ENCODE data around the gene PKMYT1. TPM values are rescaled to one million over a fixed set of nuclear protein-coding genes. Genes with fewer than 3 reads are reported as not detected.

Gene PKMYT1
- total RNA-seq, 2 donors from 2014 or later = 97.7 to 154 TPM

DNA sequence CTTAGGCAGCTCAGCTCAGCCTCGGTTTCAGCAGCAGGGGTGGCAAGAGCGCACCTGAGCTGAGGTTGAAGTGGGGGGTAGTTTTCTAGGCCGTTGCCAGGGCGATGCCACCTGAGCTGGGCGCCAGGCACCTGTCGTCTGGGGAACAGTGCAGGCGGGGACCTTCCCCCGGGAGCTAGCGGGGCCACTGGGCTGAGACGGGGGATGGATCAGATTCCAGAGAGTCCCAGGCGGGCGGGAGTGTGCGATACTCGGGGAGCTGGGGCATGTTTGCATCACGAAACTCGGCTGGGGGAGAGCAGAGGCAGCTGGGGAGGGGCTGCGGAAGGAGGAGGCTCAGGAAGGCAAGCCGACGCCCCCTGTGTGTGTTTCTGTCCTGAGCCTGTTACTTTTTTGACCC is 32.0 kb upstream of the PKMYT1 start:
- H3K27ac Mint-ChIP-seq = no peak overlapping the region
- ATAC-seq (replicated peaks) = no peak
- H3K4me1 Mint-ChIP-seq = peaks cover 6% of the 10 kb centered on the region
- no peaks in the 10 kb centered on the region for H3K9me3 Mint-ChIP-seq
- H3K27me3 Mint-ChIP-seq = peaks cover 3% of the 10 kb centered on the region
- H3K36me3 Mint-ChIP-seq (ENCODE audit: low read depth) = no peaks in the 10 kb centered on the region
- H3K4me3 Mint-ChIP-seq = no peak overlapping the region

DNA sequence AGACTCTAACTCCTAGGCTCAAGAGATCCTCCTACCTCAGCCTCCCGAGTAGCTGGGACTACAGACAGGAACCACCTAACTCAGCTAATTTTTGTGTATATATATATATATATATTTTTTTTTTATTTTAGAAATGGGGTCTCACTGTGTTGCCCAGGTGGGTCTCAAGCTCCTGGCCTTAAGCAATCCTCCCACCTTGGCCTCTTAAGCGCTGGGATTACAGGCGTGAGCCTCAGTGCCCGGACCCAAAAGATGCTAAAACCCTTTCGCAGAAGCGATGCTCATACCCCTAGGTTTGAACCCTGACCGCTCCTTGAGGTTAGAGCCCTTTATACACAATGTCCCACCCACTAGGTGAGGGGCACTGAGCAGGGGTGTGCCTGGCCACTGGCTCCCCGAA is 30.3 kb upstream of the PKMYT1 start:
- H3K4me1 Mint-ChIP-seq = peaks cover 10% of the 10 kb centered on the region
- no peaks in the 10 kb centered on the region for H3K36me3 Mint-ChIP-seq (ENCODE audit: low read depth)
- H3K4me3 Mint-ChIP-seq = no peak overlapping the region
- no peak for ATAC-seq (replicated peaks)
- peaks cover 6% of the 10 kb centered on the region for H3K27me3 Mint-ChIP-seq
- H3K9me3 Mint-ChIP-seq = no peaks in the 10 kb centered on the region
- H3K27ac Mint-ChIP-seq = no peak overlapping the region

- no peaks in the 10 kb centered on the region for H3K9me3 Mint-ChIP-seq
- H3K36me3 Mint-ChIP-seq (ENCODE audit: low read depth) = no peaks in the 10 kb centered on the region
- H3K27me3 Mint-ChIP-seq = peaks cover 6% of the 10 kb centered on the region
- no peak for ATAC-seq (replicated peaks)
- no peak overlapping the region for H3K27ac Mint-ChIP-seq
- peaks cover 10% of the 10 kb centered on the region for H3K4me1 Mint-ChIP-seq
- H3K4me3 Mint-ChIP-seq = no peak overlapping the region
Observed at GRCh38 chr16:3009568-3010390, 29.5 kb upstream of the PKMYT1 start.

GRCh38 chr16:3008690-3009037 is 28.4 kb upstream of the PKMYT1 start:
- H3K27me3 Mint-ChIP-seq = peaks cover 3% of the 10 kb centered on the region
- peak overlapping the region; percentile 42 for H3K4me3 Mint-ChIP-seq
- H3K36me3 Mint-ChIP-seq (ENCODE audit: low read depth) = no peaks in the 10 kb centered on the region
- H3K4me1 Mint-ChIP-seq = peaks cover 10% of the 10 kb centered on the region
- H3K27ac Mint-ChIP-seq = no peak overlapping the region
- no peaks in the 10 kb centered on the region for H3K9me3 Mint-ChIP-seq
- ATAC-seq (replicated peaks) = no peak

DNA sequence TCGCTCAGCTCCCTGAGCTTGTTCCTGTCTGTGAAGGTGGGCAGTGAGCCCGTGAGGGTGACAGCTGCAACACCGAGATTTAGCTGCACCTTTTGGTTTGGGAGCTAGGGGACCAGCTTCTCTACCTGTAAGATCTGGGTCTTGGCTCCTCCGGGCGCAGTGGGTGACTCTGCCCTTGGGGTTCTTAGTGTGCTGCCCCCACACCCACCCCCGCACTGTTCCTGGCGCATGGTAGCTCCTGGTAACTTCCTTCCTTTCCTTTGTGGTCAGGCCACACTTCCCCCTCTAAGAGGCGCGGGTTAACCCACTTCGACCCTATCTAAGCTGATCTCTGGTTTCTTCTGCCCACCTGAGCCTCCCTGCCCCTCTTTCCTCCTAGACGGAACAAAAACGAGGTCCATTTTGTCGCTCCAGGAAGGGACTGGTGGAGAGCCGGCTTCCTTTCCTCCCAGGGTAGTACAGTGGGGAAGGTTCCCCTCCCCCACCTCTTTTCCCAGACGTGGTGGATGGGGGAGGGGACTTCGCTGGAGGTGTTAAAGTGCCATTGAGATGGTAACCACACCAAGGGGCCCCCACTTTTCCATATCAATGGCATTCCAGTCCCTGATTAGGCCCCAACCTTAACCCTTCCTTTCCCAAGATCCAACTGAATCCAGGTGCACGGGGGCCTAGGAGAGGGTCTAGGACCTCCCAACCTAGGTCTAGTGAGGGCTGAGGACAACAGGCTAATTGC is 27.9 kb upstream of the PKMYT1 start:
- Mint-ChIP-seq H3K9me3 (no peaks in the 10 kb centered on the region), H3K4me1 (peaks cover 10% of the 10 kb centered on the region), H3K27ac (peak overlapping the region; percentile 69), H3K36me3 (ENCODE audit: low read depth) (no peaks in the 10 kb centered on the region), H3K4me3 (peak overlapping the region; percentile 42), H3K27me3 (peaks cover 3% of the 10 kb centered on the region)
- no peak for ATAC-seq (replicated peaks)

GRCh38 chr16:3007059-3007956 is 27.1 kb upstream of the PKMYT1 start:
- Mint-ChIP-seq H3K4me1 (peaks cover 10% of the 10 kb centered on the region), H3K27ac (peak overlapping the region; percentile 69), H3K27me3 (peaks cover 3% of the 10 kb centered on the region)

DNA sequence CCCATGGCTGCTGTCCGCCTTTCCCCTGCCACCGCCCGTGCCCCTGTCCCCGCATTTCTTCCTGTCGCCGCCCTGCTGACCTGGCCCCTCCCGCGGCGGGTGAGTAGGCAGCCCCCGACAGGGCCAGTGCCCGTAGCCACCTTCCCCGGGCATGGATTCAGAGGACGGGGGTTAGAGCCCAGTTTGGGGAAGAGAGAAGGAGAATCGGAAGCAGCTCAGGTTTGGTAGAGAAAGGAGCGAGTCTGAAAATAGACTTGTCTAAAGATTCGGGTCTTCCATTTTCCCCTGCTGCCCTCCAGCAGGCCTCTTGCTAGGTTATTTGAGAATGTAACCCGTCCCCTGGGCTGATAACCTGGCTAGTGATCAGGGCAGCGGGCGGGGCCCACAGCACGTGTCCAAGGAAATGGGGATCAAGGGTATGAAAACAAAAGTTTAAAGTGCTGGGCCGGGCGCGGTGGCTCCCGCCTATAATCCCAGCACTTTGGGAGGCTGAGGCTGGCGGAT is 24.6 kb upstream of the PKMYT1 start:
- Mint-ChIP-seq H3K4me3 (peak overlapping the region; percentile 52), H3K4me1 (peaks cover 10% of the 10 kb centered on the region), H3K27ac (no peak overlapping the region), H3K27me3 (peaks cover 6% of the 10 kb centered on the region), H3K36me3 (ENCODE audit: low read depth) (no peaks in the 10 kb centered on the region), H3K9me3 (no peaks in the 10 kb centered on the region)
- no peak for ATAC-seq (replicated peaks)

More at GRCh38 chr16:3007059-3007956, 27.1 kb upstream of the PKMYT1 start:
- Mint-ChIP-seq H3K4me3 (peak overlapping the region; percentile 42), H3K9me3 (no peaks in the 10 kb centered on the region), H3K36me3 (ENCODE audit: low read depth) (no peaks in the 10 kb centered on the region)
- ATAC-seq (replicated peaks) = no peak

GRCh38 chr16:3004319-3004718 is 24.1 kb upstream of the PKMYT1 start:
- Mint-ChIP-seq H3K4me1 (peaks cover 10% of the 10 kb centered on the region), H3K9me3 (no peaks in the 10 kb centered on the region), H3K36me3 (ENCODE audit: low read depth) (no peaks in the 10 kb centered on the region), H3K27me3 (peaks cover 6% of the 10 kb centered on the region), H3K4me3 (peak overlapping the region; percentile 39), H3K27ac (no peak overlapping the region)
- ATAC-seq (replicated peaks) = peak; percentile 11

- Mint-ChIP-seq H3K4me3 (peak overlapping the region; percentile 39), H3K4me1 (peaks cover 10% of the 10 kb centered on the region), H3K27ac (no peak overlapping the region), H3K36me3 (ENCODE audit: low read depth) (no peaks in the 10 kb centered on the region), H3K27me3 (peaks cover 6% of the 10 kb centered on the region), H3K9me3 (no peaks in the 10 kb centered on the region)
- ATAC-seq (replicated peaks) = peak; percentile 100
Observed at GRCh38 chr16:3003582-3004270, 23.5 kb upstream of the PKMYT1 start.

DNA sequence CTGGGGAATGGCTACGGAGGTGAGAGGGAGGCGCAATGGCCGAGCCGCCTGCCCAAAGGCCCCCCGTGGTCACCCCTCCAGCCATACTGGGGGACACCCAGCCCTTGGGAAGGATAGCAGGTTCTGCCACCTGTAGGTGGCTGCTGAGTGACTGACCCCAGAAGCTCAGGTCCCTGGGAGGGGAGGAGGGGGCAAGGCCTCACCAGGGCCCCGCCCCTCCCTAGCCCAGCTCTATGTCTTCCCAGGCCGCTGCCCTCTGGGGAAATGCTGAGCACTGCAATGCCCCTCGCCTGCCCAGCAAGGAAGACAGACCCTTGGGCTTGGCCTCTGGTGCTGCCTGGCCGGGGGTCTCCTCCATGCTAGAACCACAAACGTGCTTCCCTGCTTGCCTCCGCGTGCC is 21.1 kb upstream of the PKMYT1 start:
- no peak for ATAC-seq (replicated peaks)
- Mint-ChIP-seq H3K4me1 (no peaks in the 10 kb centered on the region), H3K36me3 (ENCODE audit: low read depth) (no peaks in the 10 kb centered on the region), H3K9me3 (no peaks in the 10 kb centered on the region), H3K4me3 (no peak overlapping the region), H3K27ac (no peak overlapping the region), H3K27me3 (peaks cover 3% of the 10 kb centered on the region)

DNA sequence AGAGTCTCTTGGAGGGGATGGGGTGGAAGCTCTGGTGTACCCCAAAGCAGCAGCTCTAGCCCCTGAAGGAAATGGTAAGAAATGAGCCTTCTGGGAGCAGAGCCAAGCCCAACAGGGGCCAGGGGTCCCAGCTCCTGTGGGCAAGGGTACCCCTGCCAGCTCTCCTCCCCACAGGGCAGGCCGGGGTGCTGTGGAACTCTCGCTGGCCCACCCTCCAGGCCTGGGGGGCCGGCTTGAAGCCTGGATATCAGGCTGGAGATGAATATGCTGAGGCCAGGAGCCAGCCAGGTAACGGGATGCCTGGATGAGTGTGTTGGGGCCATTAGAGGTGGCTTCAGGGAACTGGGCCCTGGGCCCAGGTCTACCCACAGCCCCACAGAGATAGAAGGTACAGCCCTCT is 20.3 kb upstream of the PKMYT1 start:
- H3K4me3 Mint-ChIP-seq = no peak overlapping the region
- no peak for ATAC-seq (replicated peaks)
- H3K9me3 Mint-ChIP-seq = no peaks in the 10 kb centered on the region
- peaks cover 3% of the 10 kb centered on the region for H3K27me3 Mint-ChIP-seq
- no peak overlapping the region for H3K27ac Mint-ChIP-seq
- H3K36me3 Mint-ChIP-seq (ENCODE audit: low read depth) = no peaks in the 10 kb centered on the region
- no peaks in the 10 kb centered on the region for H3K4me1 Mint-ChIP-seq

DNA sequence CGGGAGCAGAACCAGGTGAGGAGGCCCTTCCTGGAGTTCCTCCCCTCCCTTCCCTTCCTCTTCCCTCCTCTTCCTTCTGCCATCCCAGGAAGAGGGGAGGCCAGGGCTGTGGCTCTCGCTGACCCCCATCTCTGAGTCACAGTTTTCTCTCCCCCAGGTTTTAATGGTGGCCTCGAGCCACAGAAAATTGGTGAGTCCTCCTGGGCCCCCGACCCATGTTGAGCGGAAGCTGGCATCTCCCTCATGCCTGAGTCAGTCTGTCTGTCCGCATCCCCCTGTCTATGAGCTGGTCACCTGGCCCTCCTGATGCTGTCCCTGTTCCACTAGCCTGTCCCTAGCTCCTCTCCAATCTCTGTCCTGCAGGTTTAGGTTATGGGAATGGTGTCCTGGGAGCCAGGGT is 19.7 kb upstream of the PKMYT1 start:
- no peak for ATAC-seq (replicated peaks)

GRCh38 chr16:2996298-2996697 is 16.1 kb upstream of the PKMYT1 start:
- H3K9me3 Mint-ChIP-seq = no peaks in the 10 kb centered on the region
- peaks cover 3% of the 10 kb centered on the region for H3K27me3 Mint-ChIP-seq
- no peak overlapping the region for H3K4me3 Mint-ChIP-seq
- no peaks in the 10 kb centered on the region for H3K36me3 Mint-ChIP-seq (ENCODE audit: low read depth)
- H3K4me1 Mint-ChIP-seq = no peaks in the 10 kb centered on the region
- ATAC-seq (replicated peaks) = no peak
- no peak overlapping the region for H3K27ac Mint-ChIP-seq

More for the DNA sequence above, 19.7 kb upstream of the PKMYT1 start:
- H3K27me3 Mint-ChIP-seq = peaks cover 3% of the 10 kb centered on the region
- H3K36me3 Mint-ChIP-seq (ENCODE audit: low read depth) = no peaks in the 10 kb centered on the region
- no peak overlapping the region for H3K4me3 Mint-ChIP-seq
- H3K27ac Mint-ChIP-seq = no peak overlapping the region
- no peaks in the 10 kb centered on the region for H3K4me1 Mint-ChIP-seq
- no peaks in the 10 kb centered on the region for H3K9me3 Mint-ChIP-seq
